H1 (cell line): Measurements from ENCODE around the gene RNU1-4. TPM values are rescaled to one million over a fixed set of nuclear protein-coding genes. Genes with fewer than 3 reads are reported as not detected.

Source experiments
- CTCF ChIP-seq, 3 experiments: IDR thresholded peaks; 1 replicate in 2 of 3; 2 replicates in 1 of 3; pipeline versions ENCODE4 v1.5.1 to v1.6.1; 2011; ENCODE audit warnings: low read length in 3 of 3, mild to moderate bottlenecking in 3 of 3, inconsistent platforms in 2 of 3, low read depth in 1 of 3, moderate library complexity in 1 of 3; ENCODE audit not compliant: insufficient read depth in 1 of 3; ENCODE audit errors: control extremely low read depth in 1 of 3
- EZH2 ChIP-seq: fragments of 200-600 bp; sonication (generic); IDR thresholded peaks from 2 replicates; pipeline ENCODE4 v1.7.1; 2012; ENCODE audit warnings: low read depth, mild to moderate bottlenecking, moderate library complexity, low read length, inconsistent platforms; ENCODE audit not compliant: severe bottlenecking
- HDAC6 ChIP-seq: IDR thresholded peaks from one replicate; pipeline ENCODE4 v1.7.1; 2012; ENCODE audit warnings: low read depth, mild to moderate bottlenecking, inconsistent platforms, low read length, moderate library complexity
- JUN ChIP-seq: IDR thresholded peaks from 2 replicates; pipeline ENCODE4 v1.6.1; 2011; ENCODE audit warnings: low read depth, mild to moderate bottlenecking, improper control_type of control experiment, low read length
- POLR2A ChIP-seq, 2 experiments: IDR thresholded peaks; 1 replicate in 1 of 2; 2 replicates in 1 of 2; pipeline ENCODE4 v1.6.1; 2011; ENCODE audit warnings: low read depth in 2 of 2, low read length in 2 of 2, mild to moderate bottlenecking in 2 of 2; ENCODE audit errors: control extremely low read depth in 1 of 2
- SIX5 ChIP-seq: IDR thresholded peaks from 2 replicates; pipeline ENCODE4 v1.6.1; 2011; ENCODE audit warnings: mild to moderate bottlenecking, low read depth, low read length
- TAF1 ChIP-seq: IDR thresholded peaks from 2 replicates; pipeline ENCODE4 v1.6.1; 2011; ENCODE audit warnings: mild to moderate bottlenecking, low read depth, low read length
- TAF7 ChIP-seq: optimal IDR thresholded peaks from 2 replicates; pipeline ENCODE3; 2011; ENCODE audit warnings: low read depth, mild to moderate bottlenecking, inconsistent platforms, low read length, moderate library complexity, borderline replicate concordance
- TBP ChIP-seq: IDR thresholded peaks from 2 replicates; pipeline ENCODE4 v1.6.1; 2011; ENCODE audit warnings: low read depth, low read length, improper control_type of control experiment
- polyA plus RNA-seq, 7 experiments: library from polyadenylated mRNA; depleted of rRNA in 3 of 7; stranded (reverse) in 5 of 7; unstranded in 2 of 7; fragments of >200 nt in 5 of 7; fragments of 200-250 nt in 2 of 7; gene quantifications; 1 replicate in 5 of 7; 2 replicates in 1 of 7; 4 replicates in 1 of 7; pipeline versions ENCODE4 v1.2.1 to v1.2.3, GENCODE V29; 2011 to 2013; ENCODE audit warnings: missing spikeins in 2 of 7, mixed read lengths in 2 of 7
- total RNA-seq: library from RNA; stranded (reverse); fragmentation: NEBNext Ultra II Directional; extraction: Animal tissue kit (Norgen Biotek cat#: 25700); gene quantifications from 2 replicates; pipeline ENCODE4 v1.2.1, GENCODE V29; 2021

Gene RNU1-4
- total and polyA plus RNA-seq, 2 of the 8 experiments (the other 6 are each of a cell fraction or from before 2014, with no cell fraction given): 145 to 1,303 TPM

GRCh38 chr1:16727190-16728111, 12.9 kb upstream of the RNU1-4 start (continued):
- TF ChIP-seq TAF1: no peak
- no peak for TF ChIP-seq POLR2A (IDR thresholded peaks at IDR 0.05; ENCODE audit: control extremely low read depth in 1 of 2, low read depth in 2 of 2, low read length in 2 of 2)
- TF ChIP-seq SIX5: no peak
- no peak for TF ChIP-seq JUN
- TF ChIP-seq EZH2: peak; percentile 29
- no peak for TF ChIP-seq CTCF (IDR thresholded peaks at IDR 0.05; ENCODE audit: control extremely low read depth in 1 of 3, insufficient read depth in 1 of 3, low read depth in 1 of 3, low read length in 3 of 3)
- TF ChIP-seq TBP: peak; percentile 99
- no peak for TF ChIP-seq HDAC6
- TF ChIP-seq TAF7: no peak
